Non-pigmented ciliary epithelial cell (primary cell): Measurements from ENCODE around the gene ADAMTSL2.

Experiments
- DNase-seq: peaks from one replicate; pipeline ENCODE4 v3.0.0-alpha.2; 2010; ENCODE audit warnings: low read depth

ADAMTSL2 gene

GRCh38 chr9:133589454-133590227, 55.1 kb downstream of the ADAMTSL2 start:
- DNase-seq: no peak

- DNase-seq: no peak
Measured at GRCh38 chr9:133590231-133590855, 55.8 kb downstream of the ADAMTSL2 start.

GRCh38 chr9:133591116-133591910, 56.8 kb downstream of the ADAMTSL2 start:
- DNase-seq: no peak

- no peak for DNase-seq
Measured at GRCh38 chr9:133591985-133592384, 57.5 kb downstream of the ADAMTSL2 start.

GRCh38 chr9:133592731-133593409, 58.4 kb downstream of the ADAMTSL2 start:
- no peak for DNase-seq

- DNase-seq: no peak
Measured at GRCh38 chr9:133593587-133594253, 59.2 kb downstream of the ADAMTSL2 start.

- no peak for DNase-seq
Measured at GRCh38 chr9:133594310-133594709, 59.8 kb downstream of the ADAMTSL2 start.

GRCh38 chr9:133595910-133596309, 61.4 kb downstream of the ADAMTSL2 start:
- DNase-seq: no peak

GRCh38 chr9:133597316-133597957, 62.9 kb downstream of the ADAMTSL2 start:
- no peak for DNase-seq

- no peak for DNase-seq
Measured at GRCh38 chr9:133598978-133599377, 64.5 kb downstream of the ADAMTSL2 start.

- DNase-seq: no peak
Measured at GRCh38 chr9:133599470-133600173, 65.1 kb downstream of the ADAMTSL2 start.

- DNase-seq: no peak
Measured at GRCh38 chr9:133600739-133601138, 66.2 kb downstream of the ADAMTSL2 start.

- no peak for DNase-seq
Measured at GRCh38 chr9:133601746-133602145, 67.2 kb downstream of the ADAMTSL2 start.

GRCh38 chr9:133602277-133602676, 67.8 kb downstream of the ADAMTSL2 start:
- no peak for DNase-seq

- DNase-seq: no peak
Measured at GRCh38 chr9:133603135-133603927, 68.8 kb downstream of the ADAMTSL2 start.

- no peak for DNase-seq
Measured at GRCh38 chr9:133604214-133604613, 69.7 kb downstream of the ADAMTSL2 start.

GRCh38 chr9:133604856-133605255, 70.4 kb downstream of the ADAMTSL2 start:
- no peak for DNase-seq

GRCh38 chr9:133605446-133605845, 70.9 kb downstream of the ADAMTSL2 start:
- DNase-seq: no peak

GRCh38 chr9:133605856-133606707, 71.6 kb downstream of the ADAMTSL2 start:
- DNase-seq: no peak
